Esophagus (tissue), 2 donors: ENCODE results near the gene JUN. TPM values are rescaled to one million over a fixed set of nuclear protein-coding genes. Genes with fewer than 3 reads are reported as not detected.

Experiments
- H3K27ac ChIP-seq, 2 donors: one replicate each; pipeline ENCODE4 v1.5.1; 2013; ENCODE audit warnings: low read depth in 2 of 2, mild to moderate bottlenecking in 2 of 2, inconsistent platforms in 1 of 2, low read length in 1 of 2, moderate library complexity in 1 of 2
- H3K27me3 ChIP-seq, 2 donors: one replicate each; pipeline ENCODE4 v1.6.1; 2013; ENCODE audit warnings: low read length in 2 of 2, control low read depth in 1 of 2, mild to moderate bottlenecking in 1 of 2; ENCODE audit not compliant: insufficient read depth in 2 of 2, control insufficient read depth in 1 of 2
- H3K36me3 ChIP-seq, 2 donors: one replicate each; pipeline ENCODE4 v1.6.1; 2013; ENCODE audit warnings: low read length in 1 of 2; ENCODE audit not compliant: control insufficient read depth in 2 of 2, insufficient read depth in 2 of 2
- H3K4me1 ChIP-seq, 2 donors: one replicate each; pipeline ENCODE4 v1.6.1; 2013; ENCODE audit warnings: low read length in 1 of 2; ENCODE audit not compliant: control insufficient read depth in 2 of 2, insufficient read depth in 2 of 2
- H3K4me3 ChIP-seq, 2 donors: one replicate each; pipeline ENCODE4 v1.5.1; 2013; ENCODE audit warnings: low read length in 2 of 2, mild to moderate bottlenecking in 2 of 2, low read depth in 1 of 2, moderate library complexity in 1 of 2
- H3K9me3 ChIP-seq, 2 donors: one replicate each; pipeline ENCODE4 v1.6.1; 2013; ENCODE audit warnings: mild to moderate bottlenecking in 2 of 2, low read depth in 1 of 2, low read length in 1 of 2, moderate library complexity in 1 of 2; ENCODE audit not compliant: control insufficient read depth in 2 of 2, insufficient read depth in 1 of 2
- WGBS, 2 donors: extraction: QIAGEN DNeasy Blood & Tissue Kit; methylation state at CpG; one replicate each; pipeline ENCODE4 v1.1.7; 2013; 5-methylcytosine and 5-hydroxymethylcytosine counted together
- polyA plus RNA-seq, 2 donors: library from polyadenylated mRNA; stranded (reverse); fragments of 200-250 nt; gene quantifications; one replicate each; pipeline ENCODE4 v1.2.3, GENCODE V29; 2013
- donor health status: healthy with polysubstance abuse.
- donor health status: Bipolar disorder and iron deficiency.

Gene JUN
- 10 to 100 TPM; 31.2 to 42.9 TPM for polyA plus RNA-seq

DNA sequence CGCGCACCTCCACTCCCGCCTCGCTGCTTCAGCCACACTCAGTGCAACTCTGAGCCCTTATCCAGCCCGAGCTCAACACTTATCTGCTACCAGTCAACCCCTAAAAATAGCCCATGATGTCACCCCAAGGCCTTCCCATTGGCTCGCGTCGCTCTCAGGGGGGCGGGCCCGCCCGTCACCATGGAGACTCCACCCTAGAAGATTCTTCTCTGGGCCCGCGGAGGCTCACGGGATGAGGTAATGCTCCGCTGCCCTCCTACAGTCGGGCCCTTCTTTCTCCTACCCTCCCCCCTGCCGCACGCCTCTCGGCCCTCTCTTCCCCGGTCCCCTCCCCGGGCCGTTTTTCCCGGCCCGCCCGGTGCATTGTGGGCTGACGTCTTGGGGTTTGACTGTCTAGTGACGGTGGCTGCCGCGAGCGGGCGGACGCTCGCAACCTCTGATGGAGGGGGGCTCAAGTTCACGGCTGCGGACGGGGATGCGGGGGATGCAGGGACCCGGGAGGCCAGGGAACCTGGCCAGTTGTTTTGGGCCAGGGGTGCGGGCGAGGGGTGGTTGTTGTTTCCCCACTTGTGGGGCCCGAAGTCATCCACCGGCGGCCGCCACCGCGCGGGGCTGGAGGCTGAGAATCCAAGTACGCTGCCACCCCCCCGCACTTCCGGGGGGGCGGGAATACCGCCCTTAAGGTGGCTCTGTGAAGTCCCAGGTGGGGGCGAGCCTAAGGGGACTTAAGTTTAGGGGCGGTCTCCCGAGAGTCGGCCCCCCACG lies at the start of gene JUN:
JUN (minus strand) TSS at position 55 of the 765 bp plus-strand sequence. CDS start 977 bp downstream, outside the sequence.
- Histone ChIP-seq H3K9me3 (no peaks in the 10 kb centered on the region), H3K27me3 (no peaks in the 10 kb centered on the region), H3K4me3 (peak within 1 kb of the TSS; percentile 91 to 97), H3K4me1 (no peaks in the 10 kb centered on the region), H3K27ac (peak within 1 kb of the TSS; percentile 99), H3K36me3 (peaks cover 0 to 8% of the 10 kb centered on the region in 2 donors)
- 0 to 1% methylated on average over 57 of the region's 57 CpGs for WGBS, 2 donors

GRCh38 chr1:58833166-58833565 lies 49.3 kb upstream of the JUN start:
- no peaks in the 10 kb centered on the region for H3K27me3 ChIP-seq
- 94 to 96% methylated on average over 1 of the region's 1 CpG for WGBS, 2 donors
- no peak overlapping the region for H3K4me3 ChIP-seq
- no peaks in the 10 kb centered on the region for H3K36me3 ChIP-seq
- no peaks in the 10 kb centered on the region for H3K4me1 ChIP-seq
- no peaks in the 10 kb centered on the region for H3K9me3 ChIP-seq
- H3K27ac ChIP-seq, result no peak overlapping the region

DNA sequence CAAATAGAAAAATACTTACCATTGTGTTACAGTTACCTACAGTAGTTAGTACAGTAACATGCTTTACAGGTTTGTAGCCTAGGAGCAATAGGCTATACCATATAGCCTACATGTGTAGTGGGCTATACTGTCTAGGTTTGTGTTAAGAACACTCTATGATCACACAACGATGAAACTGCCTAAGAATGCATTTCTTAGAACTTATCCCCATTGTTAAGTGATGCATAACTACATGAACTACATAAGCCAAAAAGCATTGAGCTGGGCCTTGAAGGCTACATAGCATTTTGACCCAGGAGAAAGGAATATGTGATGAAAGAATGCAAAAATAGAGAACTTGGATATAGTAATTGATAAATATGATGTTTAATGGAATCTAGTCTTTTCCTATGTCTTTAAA lies 46.4 kb upstream of the JUN start:
- WGBS, 2 donors, result 71 to 84% methylated on average over 1 of the region's 1 CpG
- Histone ChIP-seq H3K27ac (no peak overlapping the region), H3K4me3 (no peak overlapping the region), H3K4me1 (no peaks in the 10 kb centered on the region), H3K27me3 (no peaks in the 10 kb centered on the region), H3K9me3 (peaks cover 0 to 2% of the 10 kb centered on the region in 2 donors), H3K36me3 (no peaks in the 10 kb centered on the region)

GRCh38 chr1:58829866-58830265 lies 46.0 kb upstream of the JUN start:
- 71 to 78% methylated on average over 1 of the region's 1 CpG for WGBS, 2 donors
- no peaks in the 10 kb centered on the region for H3K36me3 ChIP-seq
- no peak overlapping the region for H3K27ac ChIP-seq
- peaks cover 0 to 2% of the 10 kb centered on the region in 2 donors for H3K4me1 ChIP-seq
- H3K27me3 ChIP-seq, result no peaks in the 10 kb centered on the region
- H3K4me3 ChIP-seq, result no peak overlapping the region
- peaks cover 0 to 2% of the 10 kb centered on the region in 2 donors for H3K9me3 ChIP-seq

DNA sequence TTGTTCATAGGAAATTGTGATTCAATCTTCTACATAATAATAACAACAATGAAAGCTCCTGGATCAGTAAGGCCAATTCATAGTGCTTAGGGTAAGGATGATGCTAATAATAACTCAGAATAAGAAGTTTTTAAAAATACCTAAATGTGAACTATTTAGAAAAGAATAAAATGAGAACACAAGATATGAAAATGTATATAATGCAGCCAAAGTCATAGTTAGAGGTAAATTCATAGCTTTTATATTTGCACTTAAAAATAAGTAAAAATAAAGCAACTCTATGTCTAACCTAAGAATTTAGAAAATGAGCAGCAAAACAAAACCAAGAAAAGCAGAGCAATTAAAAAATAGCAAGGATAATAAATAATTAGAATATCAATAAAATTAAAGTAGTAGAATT lies 43.5 kb upstream of the JUN start:
- no peak overlapping the region for H3K4me3 ChIP-seq
- no peaks in the 10 kb centered on the region for H3K36me3 ChIP-seq
- H3K27ac ChIP-seq, result no peak overlapping the region
- peaks cover 2 to 7% of the 10 kb centered on the region in 2 donors for H3K4me1 ChIP-seq
- H3K27me3 ChIP-seq, result no peaks in the 10 kb centered on the region
- H3K9me3 ChIP-seq, result peaks cover 0 to 2% of the 10 kb centered on the region in 2 donors

GRCh38 chr1:58824753-58825389 lies 41.0 kb upstream of the JUN start:
- WGBS, 2 donors, result 40 to 54% methylated on average over 5 of the region's 5 CpGs
- no peak overlapping the region for H3K4me3 ChIP-seq
- H3K36me3 ChIP-seq, result no peaks in the 10 kb centered on the region
- peak overlapping the region; percentile 64 to 86 for H3K27ac ChIP-seq
- peaks cover 2 to 7% of the 10 kb centered on the region in 2 donors for H3K4me1 ChIP-seq
- H3K27me3 ChIP-seq, result no peaks in the 10 kb centered on the region
- H3K9me3 ChIP-seq, result peaks cover 0 to 2% of the 10 kb centered on the region in 2 donors

- peak overlapping the region; percentile 64 to 80 for H3K27ac ChIP-seq
- H3K4me1 ChIP-seq, result peaks cover 2 to 7% of the 10 kb centered on the region in 2 donors
- no peak overlapping the region for H3K4me3 ChIP-seq
- H3K9me3 ChIP-seq, result peaks cover 0 to 2% of the 10 kb centered on the region in 2 donors
- H3K27me3 ChIP-seq, result no peaks in the 10 kb centered on the region
- WGBS, 2 donors, result 62 to 72% methylated on average over 4 of the region's 4 CpGs
- no peaks in the 10 kb centered on the region for H3K36me3 ChIP-seq
These were observed 39.7 kb upstream of the JUN start for GRCh38 chr1:58823481-58824010.

DNA sequence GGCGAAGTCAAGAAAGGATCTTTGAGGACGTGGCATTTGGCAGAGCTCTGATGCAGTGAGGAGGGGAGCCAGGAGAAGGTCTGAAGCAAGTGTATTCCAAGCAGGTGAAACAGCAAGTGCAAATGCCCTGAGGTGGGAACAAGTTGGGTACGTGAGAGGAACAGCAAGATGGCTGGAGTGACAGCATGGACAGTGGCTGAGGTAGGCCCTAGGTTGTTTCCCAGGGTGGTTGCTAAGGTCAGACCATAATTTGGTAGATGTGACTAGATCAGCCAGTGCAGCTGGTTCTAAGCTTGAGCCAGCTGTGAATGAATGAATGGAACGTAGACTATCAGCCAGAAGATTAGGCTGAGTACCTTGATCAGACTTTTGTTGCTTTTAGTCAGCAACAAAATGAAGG lies 37.5 kb upstream of the JUN start:
- Histone ChIP-seq H3K4me1 (peaks cover 2 to 7% of the 10 kb centered on the region in 2 donors), H3K9me3 (no peaks in the 10 kb centered on the region), H3K4me3 (no peak overlapping the region), H3K36me3 (no peaks in the 10 kb centered on the region), H3K27me3 (no peaks in the 10 kb centered on the region), H3K27ac (peak overlapping the region in 1 of 2 donors; percentile 51)
- 76 to 78% methylated on average over 4 of the region's 4 CpGs for WGBS, 2 donors

DNA sequence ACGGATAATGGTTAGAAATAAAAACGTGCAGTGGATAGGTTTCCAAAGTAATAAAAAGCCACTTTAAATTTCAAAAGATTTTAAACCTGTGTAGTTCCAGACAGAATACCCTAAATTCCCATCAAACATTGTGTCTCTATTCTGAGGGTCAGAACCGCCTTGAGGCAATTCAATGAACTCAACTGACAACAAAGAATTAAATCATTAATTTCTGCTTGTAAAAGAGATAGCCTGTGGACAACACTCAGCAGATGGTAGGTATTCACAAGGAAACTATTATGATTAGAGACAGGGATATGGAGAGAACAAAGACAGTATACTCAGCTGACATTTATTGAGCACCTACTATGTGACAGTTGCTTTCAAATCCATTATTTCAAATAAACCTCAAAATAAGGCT lies 35.1 kb upstream of the JUN start:
- Histone ChIP-seq H3K9me3 (no peaks in the 10 kb centered on the region), H3K27ac (no peak overlapping the region), H3K36me3 (no peaks in the 10 kb centered on the region), H3K4me3 (no peak overlapping the region), H3K27me3 (no peaks in the 10 kb centered on the region), H3K4me1 (peaks cover 3% of the 10 kb centered on the region in 2 donors)
- WGBS, 2 donors, result 75 to 83% methylated on average over 3 of the region's 3 CpGs
